IPS-NIHi11 (cell line): ENCODE results near the gene TC2N.
A peak's percentile ranks its signal among the peaks of the same experiment; 100 is the strongest.
"Not testable (repeated sequence)": the region's sequence is repeated elsewhere in the genome, so short reads cannot be mapped to it uniquely, and the experiment has no call there.

Experiments
- DNase-seq: peaks from one replicate; pipeline ENCODE4 v3.0.0; 2012; ENCODE audit warnings: mixed read lengths, low spot score

Gene TC2N

DNA sequence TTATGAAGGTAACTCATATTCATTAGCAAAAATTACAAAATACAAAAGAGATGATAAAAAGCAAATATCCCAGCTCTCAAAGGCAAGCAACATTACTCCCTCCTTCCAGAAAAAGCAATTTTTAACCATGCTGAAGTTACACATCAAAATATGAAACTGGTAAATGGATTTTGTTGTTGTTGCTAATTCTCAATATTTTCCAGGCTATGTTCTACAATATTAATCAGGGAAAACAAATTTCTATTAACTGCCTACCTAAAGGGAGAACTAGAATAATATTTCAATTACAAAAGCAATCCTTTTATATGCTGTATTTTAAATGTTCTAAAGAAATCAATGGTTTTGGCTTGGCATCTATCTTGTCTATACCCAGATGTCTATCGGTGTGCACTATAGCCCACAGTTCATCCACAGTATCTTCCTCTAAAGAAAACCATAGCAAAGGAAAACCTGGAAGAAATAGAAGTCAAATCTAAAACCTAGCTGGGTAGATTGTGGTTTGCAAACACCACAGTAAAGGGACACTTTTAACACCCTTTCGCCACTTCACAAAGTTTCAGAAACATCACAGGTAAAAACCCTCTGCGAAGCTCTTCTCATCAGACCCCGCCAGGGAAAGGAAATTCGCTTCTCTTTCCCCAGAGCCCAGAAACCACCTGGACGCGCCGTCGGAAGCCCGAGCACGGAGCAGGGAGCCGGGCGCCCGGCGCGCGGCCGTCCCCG, 32.0 kb downstream of the TC2N start:
- no peak for DNase-seq

- no peak for DNase-seq
These were observed 32.8 kb downstream of the TC2N start for GRCh38 chr14:91834571-91834970.

DNA sequence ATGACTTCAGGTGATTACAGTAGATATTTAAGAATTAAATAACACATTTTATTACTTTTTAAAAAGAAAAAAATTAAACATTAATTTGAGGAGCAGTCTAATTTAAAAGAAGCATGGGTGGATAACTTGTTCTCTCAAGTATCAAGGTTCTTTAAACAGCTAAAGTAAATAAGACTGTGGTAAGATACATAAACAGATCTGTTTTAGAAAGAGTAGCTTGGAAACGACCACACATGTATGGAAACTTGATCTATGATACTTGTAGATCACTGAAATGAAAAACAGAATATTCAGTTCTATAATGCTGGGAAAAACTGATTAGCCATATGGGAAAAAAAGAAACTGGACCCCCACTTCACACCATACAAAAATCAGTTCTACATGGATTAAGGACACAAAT, 36.0 kb downstream of the TC2N start:
- no peak for DNase-seq

DNA sequence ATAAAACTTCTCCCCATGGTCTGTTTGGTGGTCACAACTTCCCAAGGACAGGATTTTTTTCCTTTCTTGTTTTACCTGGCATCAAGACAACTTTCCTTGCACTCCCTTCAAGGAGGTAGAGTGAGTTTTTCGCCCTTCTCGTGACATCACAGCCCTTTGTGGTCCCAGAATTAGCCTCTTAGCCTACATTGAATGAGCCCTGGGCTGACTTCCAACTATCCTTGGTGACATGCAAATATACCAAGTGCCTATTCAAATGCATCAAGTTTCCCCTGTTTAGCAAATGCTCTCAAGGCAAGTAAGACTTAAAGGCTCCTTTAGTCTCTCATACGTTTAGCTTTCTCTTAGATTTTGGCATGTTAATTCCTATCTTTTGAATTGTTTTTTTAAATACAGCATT, 36.6 kb downstream of the TC2N start:
- peak; percentile 36 for DNase-seq

- DNase-seq = no peak
These were observed 37.8 kb downstream of the TC2N start for GRCh38 chr14:91829511-91829910.

- DNase-seq = no peak
These were observed 39.6 kb downstream of the TC2N start for GRCh38 chr14:91827746-91828145.

GRCh38 chr14:91817566-91818325, 49.6 kb downstream of the TC2N start:
- DNase-seq = no peak

DNA sequence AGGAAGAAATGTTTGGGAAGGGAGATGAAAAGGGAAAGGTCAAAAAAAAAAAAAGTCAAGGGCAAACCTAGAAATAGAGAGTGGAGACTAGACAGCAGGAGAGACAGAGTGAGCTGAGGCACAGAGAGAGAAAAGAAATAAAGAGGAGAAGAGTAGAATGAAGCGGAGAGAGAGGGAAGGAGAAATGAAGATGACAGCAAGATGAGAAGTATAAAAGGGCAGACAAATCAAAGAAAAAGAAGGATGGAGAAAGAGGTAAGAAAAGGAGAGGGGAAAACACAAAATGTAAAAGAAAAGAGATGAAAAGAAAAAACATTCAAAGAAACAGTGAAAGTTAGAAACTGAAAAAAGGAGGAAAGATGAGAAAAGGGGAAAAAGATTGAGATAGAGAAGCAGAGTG, 53.0 kb downstream of the TC2N start:
- DNase-seq = no peak

DNA sequence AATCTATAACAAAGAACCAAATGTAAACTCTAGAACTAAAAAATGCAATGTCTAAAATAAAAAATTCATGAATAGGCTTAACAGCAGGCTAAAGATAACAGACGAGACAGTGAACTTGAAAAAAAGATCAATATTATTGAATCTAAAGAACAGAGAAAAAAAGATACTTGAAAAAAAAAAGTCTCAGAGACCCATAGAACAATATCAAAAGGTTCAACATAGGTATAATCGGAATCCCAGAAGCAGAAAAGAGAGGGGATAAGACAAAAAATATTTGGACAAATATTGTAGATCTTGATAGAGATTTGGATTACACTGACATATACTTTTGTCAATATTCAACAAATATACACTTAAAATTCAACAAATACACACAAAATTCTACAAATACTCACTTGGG, 56.6 kb downstream of the TC2N start:
- DNase-seq = no peak

DNA sequence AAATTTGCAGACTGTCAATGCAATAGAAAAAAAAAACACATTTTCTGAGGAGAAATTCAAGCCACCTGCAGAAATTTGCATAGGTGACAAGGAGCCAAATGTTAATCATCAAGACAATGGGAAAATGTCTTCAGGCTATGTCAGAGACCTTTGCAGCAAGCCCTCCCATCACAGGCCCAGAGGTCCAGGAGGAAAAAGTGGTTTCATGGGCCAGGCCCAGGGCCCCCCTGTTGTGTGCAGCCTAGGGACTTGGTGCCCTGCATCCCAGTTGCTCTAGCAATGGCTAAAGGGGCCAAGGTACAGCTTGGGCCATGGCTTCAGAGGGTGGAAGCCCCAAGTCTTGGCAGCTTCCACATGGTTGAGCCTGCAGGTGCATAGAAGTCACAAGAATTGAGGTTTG, 60.6 kb downstream of the TC2N start:
- DNase-seq = no peak

GRCh38 chr14:91806094-91806493, 61.2 kb downstream of the TC2N start:
- DNase-seq = not testable (repeated sequence)

GRCh38 chr14:91805659-91806058, 61.7 kb downstream of the TC2N start:
- DNase-seq = no peak

GRCh38 chr14:91801358-91801757, 66.0 kb downstream of the TC2N start:
- no peak for DNase-seq

DNA sequence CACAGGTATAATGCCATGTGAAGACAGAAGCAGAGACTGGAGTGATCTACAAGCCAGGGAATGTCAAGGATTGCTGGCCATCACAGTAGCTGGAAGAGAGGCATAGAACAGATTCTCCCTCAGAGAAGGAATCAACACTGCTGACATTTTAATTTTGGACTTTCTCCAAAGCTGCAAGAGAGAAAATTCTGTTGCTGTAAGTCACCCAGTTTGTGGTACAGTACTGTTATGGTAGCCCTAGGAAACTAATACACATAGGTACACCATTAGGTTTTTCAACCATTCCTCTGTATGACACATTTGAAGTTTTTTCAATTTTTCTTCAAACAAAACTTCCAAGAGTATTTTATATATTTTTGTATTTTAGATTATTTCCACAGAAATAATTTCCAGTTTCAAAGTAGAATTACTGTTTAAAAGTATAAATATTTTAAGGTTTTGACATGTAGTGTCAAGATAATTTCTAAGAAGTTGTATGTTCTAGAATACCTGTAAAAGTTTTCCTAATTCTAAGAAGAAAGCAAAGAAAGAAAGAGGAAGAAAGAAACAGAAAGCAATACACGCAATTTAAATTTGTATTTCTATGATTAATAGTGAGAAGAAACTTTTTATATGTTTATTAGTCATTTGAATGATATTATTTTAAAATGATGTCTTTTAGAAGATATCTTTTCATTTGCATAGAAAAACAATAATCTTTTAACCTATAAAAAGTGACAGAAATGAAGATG, 70.6 kb downstream of the TC2N start:
- no peak for DNase-seq

- DNase-seq = no peak
These were observed 73.6 kb downstream of the TC2N start for GRCh38 chr14:91793704-91794103.

DNA sequence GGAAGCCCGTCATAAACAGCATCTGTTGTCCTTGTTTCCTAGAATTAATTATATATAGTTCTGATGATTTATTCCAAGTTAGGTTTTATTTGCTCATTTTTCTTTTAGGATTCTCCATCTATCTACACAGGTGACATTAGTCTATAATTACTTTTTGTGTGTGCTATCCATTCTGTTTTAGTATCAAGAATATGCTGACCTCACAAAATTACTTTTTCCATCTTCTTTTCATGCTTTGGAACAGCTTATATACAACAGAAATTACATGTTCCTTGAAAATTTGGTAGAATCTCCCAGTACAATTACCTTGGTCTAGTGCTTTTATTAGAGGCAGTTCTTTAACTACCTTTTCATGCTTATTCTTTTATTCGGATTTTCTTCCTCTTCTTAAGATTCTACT, 81.1 kb downstream of the TC2N start:
- DNase-seq = no peak

GRCh38 chr14:91780452-91780851, 86.9 kb downstream of the TC2N start:
- no peak for DNase-seq

GRCh38 chr14:91778217-91778616, 89.1 kb downstream of the TC2N start:
- no peak for DNase-seq

DNA sequence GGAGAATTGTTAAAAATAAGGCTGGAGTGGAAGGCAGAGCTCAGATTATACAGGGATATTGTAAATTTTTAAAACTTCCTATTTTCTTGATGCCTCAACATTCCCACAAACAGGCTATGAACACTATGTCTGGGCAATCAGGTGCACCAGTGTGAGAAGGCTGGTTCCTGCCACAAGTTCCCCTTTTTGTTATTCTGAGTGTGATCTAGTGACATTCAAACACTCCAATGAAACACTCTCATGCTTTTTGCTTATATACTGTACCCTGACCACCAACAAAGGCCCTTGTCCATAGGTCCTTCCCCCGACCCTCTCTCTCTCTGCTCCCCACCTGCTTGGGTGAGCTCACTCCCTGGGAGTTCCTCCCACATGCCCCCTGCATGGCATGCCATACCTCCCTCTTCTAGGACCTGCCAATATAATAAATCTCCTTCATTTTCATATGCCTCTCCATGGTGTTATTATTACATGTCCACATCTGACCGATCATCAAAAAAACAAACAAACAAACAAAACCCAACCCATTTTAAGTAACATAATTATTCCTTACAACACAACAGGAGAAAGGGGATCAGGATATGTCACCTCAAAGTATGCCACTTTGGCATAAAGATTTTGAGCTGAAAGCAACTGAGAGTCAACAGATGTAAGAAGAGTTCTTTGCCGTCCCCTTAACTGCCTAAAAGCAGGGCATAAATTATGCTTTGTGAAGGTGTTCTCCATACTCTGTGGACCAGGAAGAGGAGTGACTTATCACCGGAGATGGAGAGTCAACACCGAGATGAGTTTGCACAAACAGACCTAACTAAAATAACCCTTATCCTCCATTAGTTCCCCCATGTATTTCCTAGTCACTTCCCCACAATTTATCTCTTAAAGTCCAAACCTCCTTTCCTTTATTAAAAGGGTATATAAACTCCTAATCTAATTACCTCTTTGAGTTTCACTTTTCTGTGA, 92.9 kb downstream of the TC2N start:
- no peak for DNase-seq

DNA sequence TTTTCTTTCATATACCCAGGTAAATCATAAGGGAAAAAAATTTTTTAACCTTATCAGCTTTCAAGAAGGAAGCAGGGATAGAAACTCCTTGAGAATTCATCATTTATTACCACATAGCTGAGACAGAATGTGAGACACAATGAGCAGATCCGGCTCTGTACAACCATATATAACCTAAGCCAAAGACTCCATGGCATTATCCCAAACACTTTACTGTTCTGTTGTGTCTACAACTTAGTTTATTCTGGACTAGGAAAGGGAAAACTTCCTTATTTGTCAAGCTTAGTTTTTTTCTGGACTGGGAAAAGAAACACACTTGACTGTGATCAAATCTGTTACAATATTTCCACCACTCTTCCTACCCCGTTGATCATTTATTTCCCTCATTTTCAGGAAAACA, 97.2 kb downstream of the TC2N start:
- no peak for DNase-seq

- DNase-seq = no peak
These were observed 111.6 kb downstream of the TC2N start for GRCh38 chr14:91755570-91756295.
